HCT116 (cell line): ENCODE data around the gene PWWP2B.

Source experiments
- CTCF ChIP-seq, 3 experiments: fragments of 200-600 bp in 1 of 3; sonication (generic) in 1 of 3; IDR thresholded peaks in 2 of 3; conservative IDR thresholded peaks in 1 of 3; 2 replicates each; pipeline ENCODE4 v1.5.1; 2012 to 2017; ENCODE audit warnings: low read depth in 2 of 3, low read length in 2 of 3, antibody characterized with exemption in 1 of 3, borderline replicate concordance in 1 of 3, control low read depth in 1 of 3, mild to moderate bottlenecking in 1 of 3, mixed read lengths in 1 of 3, mixed run types in 1 of 3, moderate library complexity in 1 of 3; ENCODE audit not compliant: insufficient read depth in 1 of 3
- ELF1 ChIP-seq: IDR thresholded peaks from 2 replicates; pipeline ENCODE4 v1.6.1; 2012; ENCODE audit warnings: low read depth, borderline replicate concordance
- EZH2 ChIP-seq: fragments of 200-600 bp; sonication (generic); IDR thresholded peaks from 2 replicates; pipeline ENCODE4 v1.6.1; 2017; ENCODE audit warnings: antibody characterized with exemption, mixed run types
- EZH2phosphoT487 ChIP-seq: fragments of 200-600 bp; IDR thresholded peaks from 2 replicates; pipeline ENCODE4 v1.6.1; 2018; ENCODE audit warnings: antibody characterized with exemption, borderline replicate concordance

GRCh38 chr10:132404911-132405462 is 8.0 kb downstream of the PWWP2B start:
- TF ChIP-seq CTCF (IDR thresholded peaks at IDR 0.05 in 2 of 3, conservative IDR thresholded peaks at IDR 0.05 in 1 of 3; ENCODE audit: borderline replicate concordance in 1 of 3, insufficient read depth in 1 of 3, low read depth in 2 of 3, low read length in 2 of 3) (no peak), EZH2 (no peak), ELF1 (no peak), EZH2phosphoT487 (no peak)
